Stimulated activated CD4-positive, alpha-beta T cell treated with anti-CD3 and anti-CD28 coated beads, Interleukin-15, amount 100 ng/mL, for 48 hours (primary cell): Measurements from ENCODE around the gene ZNF555.
"Not testable (repeated sequence)": the region's sequence is repeated elsewhere in the genome, so short reads cannot be mapped to it uniquely, and the experiment has no call there.

Experiments
- DNase-seq, 2 donors: peaks; one replicate each; pipeline ENCODE4 v3.0.0-alpha.2; 2020; ENCODE audit warnings: low read depth in 2 of 2

Gene ZNF555

GRCh38 chr19:2867025-2867991 is 26.0 kb downstream of the ZNF555 start, which contains the start of gene ZNF556:
Gene ZNF556 (plus strand): TSS chr19:2867335. CDS start chr19:2867422, 87 bp downstream.
- DNase-seq = no peak

- DNase-seq = no peak
Observed at GRCh38 chr19:2869618-2870017, 28.3 kb downstream of the ZNF555 start.

DNA sequence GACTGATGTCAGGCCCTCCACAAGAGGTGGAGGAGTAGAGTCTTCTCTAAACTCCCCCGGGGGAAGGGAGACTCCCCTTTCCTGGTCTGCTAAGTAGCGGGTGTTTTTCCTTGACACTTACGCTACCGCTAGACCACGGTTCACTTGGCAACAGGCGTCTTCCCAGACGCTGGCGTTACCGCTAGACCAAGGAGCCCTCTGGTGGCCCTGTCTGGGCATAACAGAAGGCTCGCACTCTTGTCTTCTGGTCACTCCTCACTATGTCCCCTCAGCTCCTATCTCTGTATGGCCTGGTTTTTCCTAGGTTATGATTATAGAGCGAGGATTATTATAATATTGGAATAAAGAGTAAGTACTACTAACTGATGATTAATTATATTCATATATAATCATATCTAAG is 30.9 kb downstream of the ZNF555 start:
- not testable (repeated sequence) for DNase-seq

DNA sequence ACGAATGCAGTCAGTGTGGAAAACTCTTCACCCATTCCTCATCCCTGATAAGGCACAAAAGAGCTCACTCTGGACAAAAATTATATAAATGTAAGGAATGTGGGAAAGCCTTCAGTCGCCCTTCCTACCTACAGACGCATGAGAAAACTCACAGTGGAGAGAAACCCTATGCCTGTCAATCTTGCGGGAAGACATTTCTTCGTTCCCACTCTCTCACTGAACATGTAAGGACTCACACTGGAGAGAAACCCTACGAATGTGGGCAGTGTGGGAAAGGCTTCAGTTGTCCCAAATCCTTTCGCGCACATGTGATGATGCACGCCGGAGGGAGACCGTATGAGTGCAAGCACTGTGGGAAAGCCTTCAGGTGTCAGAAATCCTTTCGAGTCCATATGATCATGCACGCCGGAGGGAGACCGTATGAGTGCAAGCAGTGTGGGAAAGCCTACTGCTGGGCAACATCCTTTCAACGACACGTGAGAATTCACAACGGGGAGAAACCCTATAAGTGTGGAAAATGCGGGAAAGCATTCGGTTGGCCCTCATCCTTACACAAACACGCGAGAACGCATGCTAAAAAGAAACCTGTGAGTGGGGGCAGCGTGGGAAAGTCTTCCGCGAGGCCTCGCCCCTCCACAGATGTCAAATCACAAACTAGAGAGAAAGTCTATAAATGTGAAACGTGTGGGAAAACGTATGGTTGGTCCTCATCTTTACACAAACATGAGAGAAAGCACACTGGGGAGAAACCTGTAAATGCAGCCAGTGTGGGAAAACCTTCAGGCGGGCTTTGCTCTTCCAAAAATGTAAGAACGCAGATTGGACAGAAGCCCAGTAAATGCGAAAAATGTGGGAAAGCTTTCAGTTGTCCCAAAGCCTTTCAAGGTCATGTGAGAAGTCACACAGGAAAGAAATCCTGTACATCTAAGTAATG is 36.4 kb downstream of the ZNF555 start:
- DNase-seq = no peak

DNA sequence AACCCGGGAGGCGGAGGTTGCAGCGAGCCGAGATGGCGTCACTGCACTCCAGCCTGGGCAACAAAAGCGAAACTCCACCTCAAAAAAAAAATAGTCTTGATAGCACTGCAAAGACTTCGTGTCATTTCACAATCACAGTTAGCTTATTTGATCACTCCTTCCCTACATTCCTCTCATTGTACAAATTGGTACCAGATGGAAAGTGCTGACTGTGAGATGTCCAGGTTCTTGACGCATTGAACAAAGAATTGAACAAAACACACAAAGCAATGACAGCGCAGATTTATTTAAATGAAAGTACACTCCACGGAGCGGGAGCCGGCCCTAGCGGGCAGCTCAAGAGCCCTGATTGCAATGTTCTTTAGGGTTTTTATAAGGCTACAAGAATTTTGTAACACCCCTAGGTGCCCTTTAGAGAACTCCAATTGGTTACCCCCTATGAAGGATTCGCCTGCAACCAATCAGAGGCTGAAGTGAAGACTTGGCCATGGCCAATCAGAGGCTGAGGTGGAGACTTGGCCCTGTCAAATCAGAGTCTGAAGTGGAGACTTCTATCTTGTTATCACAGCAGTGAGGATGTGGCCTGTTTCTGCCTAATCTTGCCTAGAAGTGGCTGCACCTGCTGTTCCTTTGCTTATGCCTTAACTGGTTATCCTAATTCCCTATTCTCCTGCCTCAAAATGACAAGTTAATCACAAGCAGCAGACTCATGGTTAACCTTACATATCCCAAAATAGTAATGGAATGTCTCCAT is 42.6 kb downstream of the ZNF555 start:
- no peak for DNase-seq

- DNase-seq = no peak
Observed at GRCh38 chr19:2885736-2886135, 44.5 kb downstream of the ZNF555 start.

DNA sequence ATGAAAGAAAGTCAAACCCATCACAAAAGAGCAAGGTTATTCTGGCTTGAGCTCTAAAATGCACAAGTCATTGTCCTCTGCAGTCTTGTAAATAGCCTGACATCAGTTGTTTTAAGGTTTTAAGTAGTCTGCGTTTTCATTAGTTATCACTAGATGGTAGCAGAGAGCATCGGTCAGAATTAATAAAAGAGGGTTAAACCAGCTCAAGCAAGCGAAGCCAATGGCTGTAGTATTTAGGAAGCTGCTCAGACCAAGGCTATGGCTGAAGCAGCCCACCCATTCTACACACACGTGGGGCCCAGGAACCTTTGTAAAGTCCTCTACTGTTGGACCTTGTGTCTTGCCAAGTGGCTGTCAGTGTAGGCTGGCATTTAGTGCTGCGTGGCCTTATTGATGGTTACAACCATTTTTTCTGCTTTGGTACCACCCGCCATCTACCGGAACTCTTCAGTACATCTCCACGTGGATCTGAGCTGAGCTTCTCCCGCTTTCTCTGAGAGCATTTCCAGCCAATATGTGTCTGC is 46.2 kb downstream of the ZNF555 start:
- DNase-seq = no peak

GRCh38 chr19:2888731-2889224 is 47.5 kb downstream of the ZNF555 start:
- DNase-seq = peak in 1 of 2 donors; percentile 40

DNA sequence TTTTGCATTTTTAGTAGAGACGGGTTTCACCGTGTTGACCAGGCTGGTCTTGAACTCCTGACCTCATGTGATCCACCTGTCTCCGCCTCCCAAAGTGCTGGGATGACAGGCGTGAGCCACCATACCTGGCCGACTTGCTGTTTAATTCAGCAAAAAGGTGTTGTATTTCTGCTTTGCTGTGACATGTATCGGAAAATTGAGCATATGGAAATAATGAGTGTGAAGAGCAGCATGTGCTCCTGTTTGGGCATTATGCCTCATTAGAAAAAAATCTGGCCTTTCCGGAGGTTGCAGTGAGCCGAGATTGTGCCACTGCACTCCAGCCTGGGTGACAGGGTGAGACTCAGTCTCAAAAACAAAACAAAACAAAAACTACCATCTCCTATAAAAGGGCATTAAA is 49.3 kb downstream of the ZNF555 start:
- not testable (repeated sequence) for DNase-seq

GRCh38 chr19:2896694-2897093 is 55.4 kb downstream of the ZNF555 start:
- no peak for DNase-seq

DNA sequence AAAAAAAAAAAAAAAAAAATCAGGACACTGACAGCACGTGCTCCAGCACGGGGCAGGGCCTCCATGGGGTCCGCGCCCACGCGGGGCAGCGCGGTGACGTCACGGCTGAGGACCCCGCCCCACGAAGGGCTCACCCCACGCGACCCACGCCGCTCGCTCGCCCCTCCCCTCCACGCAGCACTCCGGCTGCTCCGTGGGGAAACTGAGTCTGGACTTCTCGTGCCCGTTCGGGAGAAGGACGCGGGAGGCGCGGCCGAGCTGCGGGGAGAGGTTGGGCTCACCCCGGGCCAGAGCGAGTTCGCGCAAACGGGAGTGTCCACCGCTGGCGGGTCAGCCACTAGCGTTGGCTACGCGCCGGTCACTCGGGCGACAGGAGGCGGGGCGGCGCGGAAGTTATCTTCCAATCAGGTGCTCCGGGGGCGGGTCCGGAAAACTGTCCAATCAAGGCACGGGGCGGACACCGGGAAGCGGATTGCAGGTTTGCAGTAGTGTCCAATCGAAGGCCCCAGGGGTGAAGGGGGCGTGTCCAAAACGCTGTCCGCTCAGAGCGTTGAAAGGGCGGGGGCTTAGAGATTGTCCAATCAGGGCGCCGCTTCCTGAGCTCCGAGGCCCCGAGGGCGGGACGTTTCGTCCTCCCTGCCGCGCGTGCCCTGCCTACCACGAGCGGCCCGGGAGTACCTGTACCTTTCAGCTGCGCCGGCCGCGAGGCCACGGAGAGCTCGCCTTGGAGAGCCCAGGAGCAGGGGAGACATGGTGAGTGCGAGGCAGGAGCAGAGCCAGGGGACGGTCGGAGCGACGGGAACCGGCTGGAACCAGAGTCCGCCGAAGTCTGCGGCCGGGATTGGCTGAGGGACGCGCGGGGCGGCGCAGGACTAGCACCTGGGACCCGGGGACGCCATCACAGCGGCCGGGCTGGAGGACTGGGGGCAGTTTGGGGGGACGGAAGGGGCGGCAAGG is 59.3 kb downstream of the ZNF555 start, which contains the start of gene ZNF57:
TSS of gene ZNF57 (plus strand) at position 633 of the 957 bp plus-strand sequence. CDS start at position 751, 118 bp downstream.
- DNase-seq = peak; percentile 98 to 99

- no peak for DNase-seq
Observed at GRCh38 chr19:2902590-2903218, 61.4 kb downstream of the ZNF555 start.

DNA sequence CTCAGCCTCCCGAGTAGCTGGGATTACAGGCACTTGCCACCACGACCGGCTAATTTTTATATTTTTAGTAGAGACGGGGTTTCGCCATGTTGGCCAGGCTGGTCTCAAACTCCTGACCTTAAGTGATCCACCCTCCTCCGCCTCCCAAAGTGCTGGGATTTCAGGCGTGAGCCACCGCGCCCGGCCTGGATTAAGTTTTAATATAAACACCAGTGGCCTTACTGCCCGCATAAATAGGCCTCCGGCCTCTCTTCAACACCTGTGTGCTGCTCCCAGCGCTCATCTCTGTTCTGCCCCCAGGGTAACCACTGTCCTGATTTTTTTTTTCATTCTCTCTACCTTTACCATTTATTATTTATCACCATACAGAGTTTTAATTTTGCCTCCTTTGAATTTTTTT is 62.1 kb downstream of the ZNF555 start:
- DNase-seq = not testable (repeated sequence)

DNA sequence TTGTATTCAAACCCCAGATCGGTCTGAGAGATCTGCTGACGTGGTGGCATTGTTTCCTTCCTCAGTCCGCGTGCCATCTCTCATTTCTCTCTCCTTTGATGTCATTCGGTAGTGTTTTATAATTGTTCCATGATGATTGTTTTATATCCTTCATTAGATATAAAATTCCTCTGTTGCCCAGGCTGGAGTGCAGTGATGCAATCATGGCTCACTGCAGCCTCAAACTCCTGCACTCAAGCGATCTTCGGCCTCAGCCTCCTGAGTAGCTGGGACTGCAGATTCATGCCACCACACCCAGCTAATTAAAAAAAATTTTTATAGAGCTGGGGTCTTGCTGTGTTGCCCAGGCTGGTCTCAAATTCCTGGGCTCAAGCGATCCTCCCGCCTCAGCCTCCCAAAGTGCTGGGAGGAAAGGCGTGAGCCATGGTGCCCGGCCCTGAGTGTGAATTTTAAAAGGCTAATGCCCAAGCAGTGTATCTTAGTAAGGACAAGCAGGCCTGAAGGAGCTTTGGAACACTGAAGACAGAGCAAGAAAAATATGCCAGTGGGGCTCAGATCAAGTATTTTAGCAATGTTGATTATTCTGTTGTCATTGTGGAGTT is 64.7 kb downstream of the ZNF555 start:
- no peak for DNase-seq

DNA sequence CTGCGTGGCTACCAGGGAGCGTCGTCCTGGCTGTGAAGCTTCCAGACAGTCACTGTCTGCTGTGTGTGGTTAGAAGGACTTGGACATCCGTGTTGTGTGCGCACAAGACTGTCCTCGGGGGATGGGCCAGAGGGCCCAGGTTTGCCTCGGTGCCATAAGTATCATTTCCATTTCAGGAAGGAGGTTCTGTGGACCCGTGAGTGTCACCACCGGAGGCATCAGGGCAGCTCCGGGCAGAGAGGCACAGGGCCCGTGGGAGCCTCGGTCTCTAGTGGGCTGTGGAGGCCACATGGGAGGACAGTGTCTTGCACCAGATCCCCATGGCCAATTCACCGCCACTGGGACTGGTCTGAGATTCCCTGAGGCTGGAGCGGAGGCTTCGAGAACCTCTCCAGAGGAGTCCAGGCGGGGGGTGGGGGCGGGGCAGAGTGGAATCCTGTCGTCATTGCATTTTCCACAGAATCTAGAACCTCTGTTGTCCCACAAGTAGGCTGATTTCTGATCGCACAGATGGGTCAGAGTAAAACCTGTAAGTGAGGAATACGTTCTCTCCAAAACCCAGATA is 65.4 kb downstream of the ZNF555 start:
- no peak for DNase-seq
